CD4-positive, alpha-beta T cell (primary cell): Measurements from ENCODE around the gene ARPIN. TPM values are rescaled to one million over a fixed set of nuclear protein-coding genes. Genes with fewer than 3 reads are reported as not detected.

Experiments
- ATAC-seq: fragments of 200-7000 bp; cut with Tn5 transposase; one replicate; pipeline ENCODE4 v1.10.0; 2022; ENCODE audit warnings: mild to moderate bottlenecking; ENCODE audit not compliant: poor library complexity
- CTCF ChIA-PET: fragments of 350-600 bp; sonication (Branson Sonifier 250); formaldehyde crosslinking; loops from one replicate; lab custom pipeline; 2021; ENCODE audit warnings: antibody characterized with exemption, inconsistent platforms; lab: Charles Lee
- POLR2A ChIA-PET: fragments of 350-600 bp; sonication (Branson Sonifier 250); formaldehyde crosslinking; loops from one replicate; lab custom pipeline; 2021; ENCODE audit warnings: antibody characterized with exemption, inconsistent platforms; lab: Charles Lee
- DNase-seq, 14 experiments: peaks; one replicate each; pipeline ENCODE4 v3.0.0-alpha.2; 2013 to 2020; ENCODE audit warnings: mixed read lengths in 2 of 14
- H3K27ac ChIP-seq, 2 donors: one replicate each; pipeline versions ENCODE4 v1.5.1 to v1.7.0; 2013; ENCODE audit warnings: low read length in 2 of 2, low read depth in 1 of 2, mild to moderate bottlenecking in 1 of 2
- H3K27me3 ChIP-seq, 2 experiments: 1 replicate in 1 of 2; 2 replicates in 1 of 2; pipeline versions ENCODE4 v1.6.1 to v1.7.0; 2013; ENCODE audit warnings: low read length in 2 of 2, control low read depth in 1 of 2, mild to moderate bottlenecking in 1 of 2, moderate library complexity in 1 of 2; ENCODE audit not compliant: insufficient read depth in 2 of 2, control insufficient read depth in 1 of 2
- H3K36me3 ChIP-seq: one replicate; pipeline ENCODE4 v1.6.1; 2013; ENCODE audit warnings: low read length, control low read depth; ENCODE audit not compliant: insufficient read depth
- H3K4me1 ChIP-seq: one replicate; pipeline ENCODE4 v1.6.1; 2013; ENCODE audit warnings: low read length, control low read depth; ENCODE audit not compliant: insufficient read depth
- H3K4me3 ChIP-seq: one replicate; pipeline ENCODE4 v1.5.1; 2013; ENCODE audit warnings: mild to moderate bottlenecking, low read length, moderate library complexity
- H3K9me3 ChIP-seq, 2 experiments: 1 replicate in 1 of 2; 2 replicates in 1 of 2; pipeline versions ENCODE4 v1.6.1 to v1.7.0; 2013; ENCODE audit warnings: low read length in 2 of 2, mild to moderate bottlenecking in 2 of 2, control low read depth in 1 of 2, moderate library complexity in 1 of 2; ENCODE audit not compliant: control insufficient read depth in 1 of 2, insufficient read depth in 1 of 2
- H3K27ac Mint-ChIP-seq: one replicate; pipeline ENCODE4 v1.8.0; 2020; ENCODE audit warnings: mixed read lengths
- H3K27me3 Mint-ChIP-seq: one replicate; pipeline ENCODE4 v1.8.0; 2021; ENCODE audit warnings: mixed read lengths
- H3K36me3 Mint-ChIP-seq: one replicate; pipeline ENCODE4 v1.8.0; 2021; ENCODE audit warnings: low read depth, mixed read lengths
- H3K4me1 Mint-ChIP-seq: one replicate; pipeline ENCODE4 v1.8.0; 2021; ENCODE audit warnings: low read depth, mixed read lengths
- H3K4me3 Mint-ChIP-seq: one replicate; pipeline ENCODE4 v1.8.0; 2020; ENCODE audit warnings: mild to moderate bottlenecking, mixed read lengths
- H3K9me3 Mint-ChIP-seq: one replicate; pipeline ENCODE4 v1.8.0; 2020; ENCODE audit warnings: mixed read lengths
- CTCF ChIP-seq: fragments of 200-600 bp; IDR thresholded peaks from one replicate; pipeline ENCODE4 v1.8.0; 2022; ENCODE audit warnings: antibody characterized with exemption, mild to moderate bottlenecking
- intact Hi-C, 2 experiments: fragments of 100-400 bp; cut with DNase I in 1 of 2; cut with micrococcal nuclease in 1 of 2; formaldehyde crosslinking; loops; one replicate each; pipeline versions ENCODE4 v1.15.1 to v1.9.0; 2023 to 2025; cut with DNase I, micrococcal nuclease
- total RNA-seq, 174 experiments: library from RNA in 2 of 174; stranded (reverse) in 2 of 174; gene quantifications; one replicate each; pipeline ENCODE4 v1.2.3 and lab custom pipeline; 2021 to 2026

Gene ARPIN
- total RNA-seq, 2 experiments from 2014 or later, result not detected

- intact Hi-C loops, result no loop called here
- H3K4me3 Mint-ChIP-seq, result no peak overlapping the region
- Histone ChIP-seq H3K9me3 (no peaks in the 10 kb centered on the region), H3K27ac (no peak overlapping the region), H3K4me1 (peaks cover 15% of the 10 kb centered on the region), H3K4me3 (no peak overlapping the region), H3K27me3 (no peaks in the 10 kb centered on the region), H3K36me3 (no peaks in the 10 kb centered on the region)
- H3K27me3 Mint-ChIP-seq, result no peaks in the 10 kb centered on the region
- ChIA-PET CTCF (no interaction called here), POLR2A (no interaction called here)
- DNase-seq (no peak), ATAC-seq (no peak)
- no peaks in the 10 kb centered on the region for H3K9me3 Mint-ChIP-seq
- H3K27ac Mint-ChIP-seq, result no peak overlapping the region
- TF ChIP-seq CTCF, result no peak
- peaks cover 20% of the 10 kb centered on the region for H3K4me1 Mint-ChIP-seq
- H3K36me3 Mint-ChIP-seq, result no peaks in the 10 kb centered on the region
Measured at GRCh38 chr15:89932880-89933279, 20.1 kb upstream of the ARPIN start.

GRCh38 chr15:89928421-89928820 lies 15.7 kb upstream of the ARPIN start:
- H3K27me3 Mint-ChIP-seq, result no peaks in the 10 kb centered on the region
- Histone ChIP-seq H3K4me1 (no peaks in the 10 kb centered on the region), H3K36me3 (no peaks in the 10 kb centered on the region), H3K4me3 (no peak overlapping the region), H3K9me3 (no peaks in the 10 kb centered on the region), H3K27ac (no peak overlapping the region), H3K27me3 (no peaks in the 10 kb centered on the region)
- H3K27ac Mint-ChIP-seq, result no peak overlapping the region
- intact Hi-C loops, result no loop called here
- DNase-seq (no peak), ATAC-seq (no peak)
- ChIA-PET CTCF (no interaction called here), POLR2A (no interaction called here)
- H3K36me3 Mint-ChIP-seq, result no peaks in the 10 kb centered on the region
- no peak for TF ChIP-seq CTCF
- H3K4me1 Mint-ChIP-seq, result no peaks in the 10 kb centered on the region
- no peak overlapping the region for H3K4me3 Mint-ChIP-seq
- no peaks in the 10 kb centered on the region for H3K9me3 Mint-ChIP-seq

DNA sequence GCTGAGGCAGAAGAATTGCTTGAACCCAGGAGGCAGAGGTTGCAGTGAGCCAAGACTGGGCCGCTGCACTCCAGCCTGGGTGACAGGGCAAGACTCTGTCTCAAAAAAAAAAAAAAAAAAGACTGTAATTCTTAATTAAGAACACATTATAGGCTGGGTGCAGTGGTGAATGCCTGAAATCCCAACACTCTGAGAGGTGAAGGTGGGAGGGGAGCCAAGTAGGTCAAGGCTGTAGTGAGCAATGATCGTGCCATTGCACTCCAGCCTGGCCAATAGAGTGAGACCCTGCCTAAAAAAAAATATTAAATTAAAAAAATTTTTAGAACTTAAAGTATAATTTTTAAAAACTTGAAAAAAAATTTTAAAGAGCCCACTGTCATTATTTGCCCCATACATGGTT lies 13.4 kb upstream of the ARPIN start:
- Histone ChIP-seq H3K27ac (no peak overlapping the region), H3K9me3 (no peaks in the 10 kb centered on the region), H3K4me3 (no peak overlapping the region), H3K4me1 (no peaks in the 10 kb centered on the region), H3K27me3 (no peaks in the 10 kb centered on the region), H3K36me3 (no peaks in the 10 kb centered on the region)
- Mint-ChIP-seq H3K4me3 (no peak overlapping the region), H3K9me3 (no peaks in the 10 kb centered on the region), H3K27ac (no peak overlapping the region), H3K36me3 (no peaks in the 10 kb centered on the region), H3K27me3 (no peaks in the 10 kb centered on the region), H3K4me1 (no peaks in the 10 kb centered on the region)
- CTCF ChIA-PET, result no interaction called here
- no peak for DNase-seq
- POLR2A ChIA-PET, result no interaction called here
- no peak for ATAC-seq
- intact Hi-C loops, result no loop called here
- no peak for TF ChIP-seq CTCF
